ENCODE data around the gene COMTD1. TPM values are rescaled to one million over a fixed set of nuclear protein-coding genes. Genes with fewer than 3 reads are reported as not detected.

The COMTD1 gene
- total and polyA plus RNA-seq, 2 donors (not counting 3 experiments of a cell fraction or from before 2014, with no cell fraction given) = 18.4 to 18.6 TPM

- no peak for TF ChIP-seq JUN (IDR thresholded peaks at IDR 0.05; ENCODE audit: borderline replicate concordance, insufficient read depth, insufficient read length, low read depth)
- no peak for TF ChIP-seq GATA2 (IDR thresholded peaks at IDR 0.05; ENCODE audit: insufficient read depth, insufficient read length, low read depth, low read length)
- no peak for TF ChIP-seq POLR2A (IDR thresholded peaks at IDR 0.05; ENCODE audit: low read depth, low read length)
- no peak for TF ChIP-seq POLR2AphosphoS5 (IDR thresholded peaks at IDR 0.05; ENCODE audit: insufficient read depth, low read depth, low read length)
- no peak for TF ChIP-seq MYC (IDR thresholded peaks at IDR 0.05; ENCODE audit: low read depth, low read length)
- no peak for TF ChIP-seq EZH2 (IDR thresholded peaks at IDR 0.05; ENCODE audit: borderline replicate concordance, low read depth, low read length, severe bottlenecking)
- TF ChIP-seq FOS (IDR thresholded peaks at IDR 0.05; ENCODE audit: borderline replicate concordance, insufficient read depth, low read length) = no peak
- TF ChIP-seq MAX (IDR thresholded peaks at IDR 0.05; ENCODE audit: insufficient read depth, insufficient read length) = no peak
- TF ChIP-seq, protein P1, sequence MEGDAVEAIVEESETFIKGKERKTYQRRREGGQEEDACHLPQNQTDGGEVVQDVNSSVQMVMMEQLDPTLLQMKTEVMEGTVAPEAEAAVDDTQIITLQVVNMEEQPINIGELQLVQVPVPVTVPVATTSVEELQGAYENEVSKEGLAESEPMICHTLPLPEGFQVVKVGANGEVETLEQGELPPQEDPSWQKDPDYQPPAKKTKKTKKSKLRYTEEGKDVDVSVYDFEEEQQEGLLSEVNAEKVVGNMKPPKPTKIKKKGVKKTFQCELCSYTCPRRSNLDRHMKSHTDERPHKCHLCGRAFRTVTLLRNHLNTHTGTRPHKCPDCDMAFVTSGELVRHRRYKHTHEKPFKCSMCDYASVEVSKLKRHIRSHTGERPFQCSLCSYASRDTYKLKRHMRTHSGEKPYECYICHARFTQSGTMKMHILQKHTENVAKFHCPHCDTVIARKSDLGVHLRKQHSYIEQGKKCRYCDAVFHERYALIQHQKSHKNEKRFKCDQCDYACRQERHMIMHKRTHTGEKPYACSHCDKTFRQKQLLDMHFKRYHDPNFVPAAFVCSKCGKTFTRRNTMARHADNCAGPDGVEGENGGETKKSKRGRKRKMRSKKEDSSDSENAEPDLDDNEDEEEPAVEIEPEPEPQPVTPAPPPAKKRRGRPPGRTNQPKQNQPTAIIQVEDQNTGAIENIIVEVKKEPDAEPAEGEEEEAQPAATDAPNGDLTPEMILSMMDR (IDR thresholded peaks at IDR 0.05; ENCODE audit: extremely low read depth in 1 of 2, insufficient read depth in 1 of 2, low read depth in 1 of 2, low read length in 2 of 2) = no peak
- no peak overlapping the region for H2AFZ ChIP-seq (ENCODE audit: low read depth, low read length)
- no peaks in the 10 kb centered on the region for H3K9me3 ChIP-seq (replicated peaks; ENCODE audit: control insufficient read depth, insufficient read depth, low read length)
- CTCF ChIA-PET = no interaction called here
- H3K27ac ChIP-seq (ENCODE audit: insufficient read depth, low read depth, low read length) = no peak overlapping the region
- no peak overlapping the region for H3K4me3 ChIP-seq (replicated peaks in 1 of 3; ENCODE audit: insufficient read depth in 1 of 3, low read depth in 1 of 3, low read length in 3 of 3)
- intact Hi-C loops (cut with micrococcal nuclease) = no loop called here
- no TSS peak for BruUV-seq (replicated peaks)
- no peaks in the 10 kb centered on the region for H3K36me3 ChIP-seq (ENCODE audit: control insufficient read depth in 2 of 2, extremely low read depth in 1 of 2, insufficient read depth in 2 of 2, low read length in 2 of 2)
- H3K79me2 ChIP-seq (ENCODE audit: control insufficient read depth, insufficient read depth, low read length) = no peaks in the 10 kb centered on the region
- no peak overlapping the region for H3K4me2 ChIP-seq (ENCODE audit: insufficient read depth, low read length)
- H3K9ac ChIP-seq (replicated peaks; ENCODE audit: extremely low read depth, insufficient read depth, low read length) = no peak overlapping the region
- H3K9me1 ChIP-seq (replicated peaks; ENCODE audit: control insufficient read depth, extremely low read depth, insufficient read depth, low read length) = no peaks in the 10 kb centered on the region
- H3K4me1 ChIP-seq (ENCODE audit: control insufficient read depth, extremely low read depth, insufficient read depth, low read length) = no peaks in the 10 kb centered on the region
- FAIRE-seq = no peak
- H4K20me1 ChIP-seq (replicated peaks; ENCODE audit: control insufficient read depth, extremely low read depth, insufficient read depth, low read length) = no peaks in the 10 kb centered on the region
- DNase-seq (ENCODE audit: low read depth, low spot score) = no peak
- peaks cover 25 to 35% of the 10 kb centered on the region in 2 experiments for H3K27me3 ChIP-seq (ENCODE audit: control insufficient read depth in 2 of 2, insufficient read depth in 2 of 2, low read length in 2 of 2)
- dilution Hi-C loops (cut with MboI; ENCODE audit: extremely low pct_ligation_motif_present, low sequenced_read_pairs) = no loop called here
- POLR2A ChIA-PET = no interaction called here
Measured at GRCh38 chr10:75283671-75284470, 48.1 kb upstream of the COMTD1 start.
